Endodermal cell (in vitro differentiated cells): Measurements from ENCODE around the gene PRR7. TPM values are rescaled to one million over a fixed set of nuclear protein-coding genes. Genes with fewer than 3 reads are reported as not detected.
A peak's percentile ranks its signal among the peaks of the same experiment; 100 is the strongest.

ENCODE experiments used
- DNase-seq: peaks from one replicate; pipeline ENCODE4 v3.0.0-alpha.2; 2017
- H3K27ac ChIP-seq: 2 replicates; pipeline ENCODE4 v1.5.1; 2013; ENCODE audit warnings: mild to moderate bottlenecking, low read depth, low read length, moderate library complexity
- H3K27me3 ChIP-seq: 2 replicates; pipeline ENCODE4 v1.6.1; 2013; ENCODE audit warnings: mild to moderate bottlenecking, low read length, moderate library complexity; ENCODE audit not compliant: insufficient read depth, control insufficient read depth, poor library complexity, severe bottlenecking
- H3K36me3 ChIP-seq: 2 replicates; pipeline ENCODE4 v1.7.0; 2013; ENCODE audit warnings: mild to moderate bottlenecking, low read length, moderate library complexity; ENCODE audit not compliant: control insufficient read depth, insufficient read depth
- H3K4me1 ChIP-seq: one replicate; pipeline ENCODE4 v1.7.0; 2013; ENCODE audit warnings: low read length; ENCODE audit not compliant: control insufficient read depth, insufficient read depth
- H3K4me3 ChIP-seq: 2 replicates; pipeline ENCODE4 v1.5.1; 2013; ENCODE audit warnings: mild to moderate bottlenecking, low read length, moderate library complexity
- H3K9ac ChIP-seq: 2 replicates; pipeline ENCODE4 v1.6.1; 2013; ENCODE audit warnings: mild to moderate bottlenecking, low read length, moderate library complexity; ENCODE audit not compliant: poor library complexity, severe bottlenecking; ENCODE audit errors: extremely low read depth
- H3K9me3 ChIP-seq: 2 replicates; pipeline ENCODE4 v1.6.1; 2013; ENCODE audit warnings: mild to moderate bottlenecking, low read length, moderate library complexity; ENCODE audit not compliant: control insufficient read depth
- H3K27ac Mint-ChIP-seq: 2 replicates; pipeline ENCODE4 v1.8.0; 2020; ENCODE audit warnings: mixed read lengths
- H3K27me3 Mint-ChIP-seq: 2 replicates; pipeline ENCODE4 v1.8.0; 2021; ENCODE audit warnings: mild to moderate bottlenecking, mixed read lengths; ENCODE audit not compliant: insufficient read depth
- H3K36me3 Mint-ChIP-seq: 2 replicates; pipeline ENCODE4 v1.8.0; 2020; ENCODE audit warnings: low read depth, mixed read lengths
- H3K4me1 Mint-ChIP-seq: 2 replicates; pipeline ENCODE4 v1.8.0; 2020; ENCODE audit warnings: mixed read lengths
- H3K4me3 Mint-ChIP-seq: 2 replicates; pipeline ENCODE4 v1.8.0; 2020; ENCODE audit warnings: mild to moderate bottlenecking, moderate library complexity, mixed read lengths
- H3K9me3 Mint-ChIP-seq: 2 replicates; pipeline ENCODE4 v1.8.0; 2020; ENCODE audit warnings: mild to moderate bottlenecking, mixed read lengths
- CTCF ChIP-seq: fragments of 200-600 bp; sonication (generic); conservative IDR thresholded peaks from 2 replicates; pipeline ENCODE4 v1.5.0; 2021; ENCODE audit warnings: antibody characterized with exemption, mild to moderate bottlenecking
- WGBS, 2 experiments: methylation state at CpG; one replicate each; pipeline versions ENCODE4 v1.1.5 to v1.1.7; 2013; ENCODE audit warnings: missing lambda C conversion rate in 2 of 2, mixed read lengths in 1 of 2; ENCODE audit not compliant: insufficient coverage in 1 of 2, insufficient read length in 1 of 2; 5-methylcytosine and 5-hydroxymethylcytosine counted together
- total RNA-seq, 2 donors: library from RNA; stranded (reverse); fragmentation: NEBNext Ultra II Directional in 1 of 2; extraction: Animal tissue kit (Norgen Biotek cat#: 25700) in 1 of 2; gene quantifications; 2 replicates in 1 of 2; 3 replicates in 1 of 2; pipeline ENCODE4 v1.2.1, GENCODE V29; 2021

PRR7 gene
- total RNA-seq, 2 donors from 2014 or later = 4.7 to 8.0 TPM

- no peak overlapping the region for H3K27ac Mint-ChIP-seq
Observed at GRCh38 chr5:177467436-177467835, 20.8 kb downstream of the PRR7 start.

DNA sequence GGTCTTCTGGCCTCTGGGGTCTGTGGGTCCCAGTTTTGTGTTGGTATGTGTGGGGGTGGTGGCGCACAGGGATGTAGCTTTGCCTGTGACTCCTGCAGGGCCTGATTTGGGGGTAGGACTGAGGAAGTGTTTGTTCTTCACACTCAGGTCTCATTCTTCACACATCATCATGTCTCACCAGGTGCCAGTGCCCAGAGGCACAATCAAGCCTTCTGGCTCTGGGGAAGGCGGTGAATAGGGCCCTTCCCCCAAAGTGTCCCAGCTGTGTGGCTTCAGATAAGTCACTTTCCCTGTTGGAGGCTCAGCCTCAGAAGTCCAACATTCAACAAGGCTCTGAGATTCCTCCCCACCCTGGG, 21.7 kb downstream of the PRR7 start:
- peaks cover 10% of the 10 kb centered on the region for H3K9me3 Mint-ChIP-seq
- WGBS, 2 experiments = 89% methylated on average over 2 of the region's 2 CpGs; no CpG with 5 or more reads in 1 of the 2 experiments
- Histone ChIP-seq H3K4me3 (no peak overlapping the region), H3K36me3 (peaks cover 80% of the 10 kb centered on the region), H3K9me3 (peaks cover 14% of the 10 kb centered on the region), H3K27ac (peak overlapping the region; percentile 85), H3K9ac (no peak overlapping the region), H3K27me3 (no peaks in the 10 kb centered on the region), H3K4me1 (peaks cover 24% of the 10 kb centered on the region)
- peaks cover 71% of the 10 kb centered on the region for H3K36me3 Mint-ChIP-seq
- TF ChIP-seq CTCF = no peak
- H3K27me3 Mint-ChIP-seq = no peaks in the 10 kb centered on the region
- peak overlapping the region; percentile 87 for H3K27ac Mint-ChIP-seq
- no peak for DNase-seq
- peaks cover 18% of the 10 kb centered on the region for H3K4me1 Mint-ChIP-seq
- no peak overlapping the region for H3K4me3 Mint-ChIP-seq

More at GRCh38 chr5:177467436-177467835, 20.8 kb downstream of the PRR7 start:
- Mint-ChIP-seq H3K9me3 (peaks cover 10% of the 10 kb centered on the region), H3K27me3 (no peaks in the 10 kb centered on the region), H3K4me3 (no peak overlapping the region), H3K36me3 (peaks cover 80% of the 10 kb centered on the region), H3K4me1 (peaks cover 18% of the 10 kb centered on the region)
- Histone ChIP-seq H3K27ac (no peak overlapping the region), H3K9me3 (peaks cover 14% of the 10 kb centered on the region), H3K4me1 (peaks cover 24% of the 10 kb centered on the region), H3K4me3 (no peak overlapping the region), H3K36me3 (peaks cover 89% of the 10 kb centered on the region), H3K9ac (no peak overlapping the region), H3K27me3 (no peaks in the 10 kb centered on the region)
- WGBS, 2 experiments = 95 to 96% methylated on average over 13 to 31 of the region's 31 CpGs
- no peak for DNase-seq
- TF ChIP-seq CTCF = no peak

DNA sequence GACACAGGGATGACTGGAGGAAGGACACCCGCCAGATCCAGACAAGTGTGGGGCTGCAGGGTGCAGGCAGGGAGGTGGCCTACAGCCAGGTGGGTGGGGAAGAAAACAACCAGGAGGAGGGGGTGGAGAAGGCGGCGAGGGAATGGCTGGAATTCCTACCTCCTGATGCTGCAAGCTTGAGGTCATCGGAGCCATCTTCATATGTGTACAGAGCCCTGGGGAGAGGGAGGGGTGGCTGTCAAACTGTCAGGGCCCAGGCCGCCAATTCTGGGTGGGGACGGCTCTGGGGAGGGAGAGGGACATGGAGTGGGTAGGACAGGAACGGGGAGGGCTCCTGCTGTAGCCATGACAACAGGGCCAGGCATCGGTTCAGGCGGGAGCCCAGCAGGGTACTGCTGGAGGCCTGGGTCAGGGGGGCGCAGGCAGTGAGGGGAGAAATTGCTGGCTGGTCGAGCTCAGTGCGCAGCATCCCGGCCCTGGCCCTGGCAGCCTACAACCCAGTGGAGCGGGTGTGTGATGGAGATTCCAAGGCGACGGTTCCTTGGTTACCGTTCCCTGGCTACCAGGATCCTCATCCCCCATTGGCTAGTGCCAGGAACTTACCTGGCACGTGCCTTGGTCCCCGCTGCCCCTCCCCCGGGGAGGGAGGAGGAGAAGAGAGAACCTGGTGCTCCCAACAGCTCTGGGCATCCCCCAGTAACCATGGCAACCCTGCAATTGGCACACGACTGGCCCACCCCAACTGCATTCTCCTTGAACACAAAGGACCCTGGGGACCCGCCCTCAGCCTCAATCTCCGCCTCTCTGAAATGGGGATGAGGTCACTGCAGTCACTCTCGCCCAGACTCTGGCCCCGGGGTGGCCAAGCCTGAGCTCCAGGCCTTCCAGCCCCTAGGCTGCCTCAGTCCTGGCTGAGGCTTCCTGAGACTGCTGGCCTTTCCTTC, 22.3 kb downstream of the PRR7 start:
- WGBS, 2 experiments = 70 to 77% methylated on average over 17 to 24 of the region's 25 CpGs
- Mint-ChIP-seq H3K27ac (peak overlapping the region; percentile 87), H3K4me1 (peaks cover 20% of the 10 kb centered on the region), H3K4me3 (no peak overlapping the region), H3K27me3 (no peaks in the 10 kb centered on the region), H3K36me3 (peaks cover 66% of the 10 kb centered on the region), H3K9me3 (peaks cover 10% of the 10 kb centered on the region)
- H3K4me1 ChIP-seq = peaks cover 24% of the 10 kb centered on the region
- H3K4me3 ChIP-seq = no peak overlapping the region
- peak; percentile 91 for DNase-seq
- TF ChIP-seq CTCF = no peak
- H3K27ac ChIP-seq = peak overlapping the region; percentile 85
- peak overlapping the region; percentile 15 for H3K9ac ChIP-seq
- peaks cover 74% of the 10 kb centered on the region for H3K36me3 ChIP-seq
- H3K9me3 ChIP-seq = peaks cover 14% of the 10 kb centered on the region
- no peaks in the 10 kb centered on the region for H3K27me3 ChIP-seq
